Stomach (tissue), 9 donors: ENCODE results near the gene KIAA1586. TPM values are rescaled to one million over a fixed set of nuclear protein-coding genes. Genes with fewer than 3 reads are reported as not detected.
"Not testable (repeated sequence)": the region's sequence is repeated elsewhere in the genome, so short reads cannot be mapped to it uniquely, and the experiment has no call there.

Experiments used
- DNase-seq, 2 donors: peaks; one replicate each; pipeline versions ENCODE4 v3.0.0 to v3.0.0-alpha.2; 2013 to 2019
- H3K27ac ChIP-seq, 5 donors: fragments of 200-600 bp in 4 of 5; sonication (generic) in 4 of 5; one replicate each; pipeline ENCODE4 v1.5.1; 2013 to 2019; ENCODE audit warnings: mild to moderate bottlenecking in 1 of 5, moderate library complexity in 1 of 5
- H3K27me3 ChIP-seq, 3 donors: fragments of 200-600 bp; sonication (generic); one replicate each; pipeline ENCODE4 v1.5.1; 2017 to 2019; ENCODE audit warnings: mixed run types in 1 of 3
- H3K36me3 ChIP-seq, 4 donors: fragments of 200-600 bp; sonication (generic); 1 replicate in 3 of 4; 2 replicates in 1 of 4; pipeline ENCODE4 v1.5.1; 2016 to 2019
- H3K4me1 ChIP-seq, 4 donors: fragments of 200-600 bp; sonication (generic); one replicate each; pipeline ENCODE4 v1.5.1; 2016 to 2019
- H3K4me3 ChIP-seq, 4 donors: fragments of 200-600 bp; sonication (generic) in 3 of 4; one replicate each; pipeline ENCODE4 v1.5.1; 2016 to 2019; ENCODE audit warnings: mild to moderate bottlenecking in 1 of 4
- H3K9me3 ChIP-seq, 4 donors: fragments of 200-600 bp; sonication (generic); one replicate each; pipeline ENCODE4 v1.5.1; 2016 to 2019
- EP300 ChIP-seq: sonication (generic); formaldehyde crosslinking; IDR thresholded peaks from one replicate; pipeline ENCODE4 v1.6.1; 2017; ENCODE audit warnings: antibody characterized with exemption
- POLR2A ChIP-seq, 4 donors: fragments of 450-650 bp; IDR thresholded peaks; one replicate each; pipeline ENCODE4 v1.6.1; 2016; ENCODE audit warnings: antibody characterized with exemption in 4 of 4, control low read depth in 2 of 4, mild to moderate bottlenecking in 1 of 4, moderate library complexity in 1 of 4
- POLR2AphosphoS5 ChIP-seq, 3 donors: sonication (generic); formaldehyde crosslinking; IDR thresholded peaks; one replicate each; pipeline ENCODE4 v1.6.1; 2016; ENCODE audit warnings: antibody characterized with exemption in 3 of 3
- WGBS, 5 donors: extraction: QIAGEN DNeasy Blood & Tissue Kit in 3 of 5; methylation state at CpG; one replicate each; pipeline versions ENCODE4 v1.1.5 to v1.1.7; 2013 to 2018; 5-methylcytosine and 5-hydroxymethylcytosine counted together
- intact Hi-C: fragments of 100-400 bp; cut with DNase I; formaldehyde crosslinking; loops from one replicate; pipeline ENCODE4 v1.15.1; 2023; ENCODE audit warnings: low total_unique reads
- polyA plus RNA-seq, 3 donors: library from polyadenylated mRNA; stranded (reverse); fragments of 200-250 nt; gene quantifications; one replicate each; pipeline ENCODE4 v1.2.3, GENCODE V29; 2013
- total RNA-seq, 5 donors: library from RNA; depleted of rRNA; stranded (reverse); fragments of >200 nt; gene quantifications; one replicate each; pipeline versions ENCODE4 v1.1.0 to v1.2.3, GENCODE V29; 2014 to 2016
- TF ChIP-seq, protein P1 (sequence below), 7 experiments: fragments of 450-650 bp in 4 of 7; fragments of 200-600 bp in 3 of 7; sonication (generic) in 3 of 7; IDR thresholded peaks; one replicate each; pipeline ENCODE4 v1.5.1; 2016 to 2019; ENCODE audit warnings: antibody characterized with exemption in 7 of 7, control low read depth in 2 of 7, mild to moderate bottlenecking in 1 of 7
- donor health status: healthy with polysubstance abuse.
- donor health status: Bipolar disorder and iron deficiency.
- donor health status: healthy.

KIAA1586 gene
- total and polyA plus RNA-seq, 8 donors = 0.29 to 27.7 (median 4.2) TPM

DNA sequence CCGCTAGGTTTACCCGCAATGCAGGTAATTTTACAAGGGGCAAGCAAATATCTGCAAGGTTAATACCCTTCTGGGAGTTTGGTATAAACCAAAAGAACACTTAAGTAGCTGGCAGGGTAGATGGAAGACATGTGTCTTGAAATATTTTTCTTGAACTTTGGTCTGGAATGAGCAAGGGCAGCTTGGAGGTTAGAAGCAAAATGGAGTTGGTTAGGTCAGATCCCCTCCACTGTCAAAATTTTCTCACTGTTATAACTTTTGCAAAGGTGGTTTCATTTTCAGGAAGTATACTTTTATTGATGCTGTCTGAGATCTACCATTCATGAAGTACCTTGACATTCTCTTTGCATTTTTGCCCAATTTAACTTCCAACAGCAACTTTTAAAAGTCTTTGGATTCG lies 13.3 kb upstream of the KIAA1586 start:
- Histone ChIP-seq H3K27ac (no peak overlapping the region), H3K9me3 (no peaks in the 10 kb centered on the region), H3K4me3 (no peak overlapping the region), H3K36me3 (no peaks in the 10 kb centered on the region), H3K27me3 (peaks cover 0 to 6% (median 0%) of the 10 kb centered on the region in 3 donors), H3K4me1 (no peaks in the 10 kb centered on the region)
- TF ChIP-seq POLR2A (IDR thresholded peaks at IDR 0.05) = no peak
- no peak for TF ChIP-seq POLR2AphosphoS5 (IDR thresholded peaks at IDR 0.05)
- no peak for DNase-seq
- intact Hi-C loops = no loop called here
- WGBS, 5 donors = 83 to 92% (median 87%) methylated on average over 3 of the region's 3 CpGs

DNA sequence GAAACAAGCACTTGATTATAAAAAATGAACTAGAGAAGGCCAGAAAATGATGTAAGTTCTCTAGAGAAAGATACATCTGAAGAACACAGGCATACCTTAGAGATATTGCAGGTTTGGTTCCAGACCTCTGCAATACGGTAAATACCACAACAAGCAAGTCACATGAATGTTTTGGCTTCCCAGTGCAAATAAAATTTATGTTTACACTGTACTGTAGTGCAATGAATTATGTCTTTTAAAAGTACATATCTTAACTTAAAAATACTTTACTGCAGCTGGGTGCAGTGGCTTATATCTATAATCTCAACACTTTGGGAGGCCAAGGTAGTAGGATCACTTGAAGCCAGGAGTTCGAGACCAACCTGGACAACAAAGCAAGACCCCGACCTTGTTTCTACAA lies 10.9 kb upstream of the KIAA1586 start:
- H3K36me3 ChIP-seq = no peaks in the 10 kb centered on the region
- H3K27ac ChIP-seq = no peak overlapping the region
- no peak overlapping the region for H3K4me3 ChIP-seq
- no peak for DNase-seq
- H3K27me3 ChIP-seq = peaks cover 0 to 14% (median 0%) of the 10 kb centered on the region in 3 donors
- no peaks in the 10 kb centered on the region for H3K4me1 ChIP-seq
- TF ChIP-seq, protein P1, sequence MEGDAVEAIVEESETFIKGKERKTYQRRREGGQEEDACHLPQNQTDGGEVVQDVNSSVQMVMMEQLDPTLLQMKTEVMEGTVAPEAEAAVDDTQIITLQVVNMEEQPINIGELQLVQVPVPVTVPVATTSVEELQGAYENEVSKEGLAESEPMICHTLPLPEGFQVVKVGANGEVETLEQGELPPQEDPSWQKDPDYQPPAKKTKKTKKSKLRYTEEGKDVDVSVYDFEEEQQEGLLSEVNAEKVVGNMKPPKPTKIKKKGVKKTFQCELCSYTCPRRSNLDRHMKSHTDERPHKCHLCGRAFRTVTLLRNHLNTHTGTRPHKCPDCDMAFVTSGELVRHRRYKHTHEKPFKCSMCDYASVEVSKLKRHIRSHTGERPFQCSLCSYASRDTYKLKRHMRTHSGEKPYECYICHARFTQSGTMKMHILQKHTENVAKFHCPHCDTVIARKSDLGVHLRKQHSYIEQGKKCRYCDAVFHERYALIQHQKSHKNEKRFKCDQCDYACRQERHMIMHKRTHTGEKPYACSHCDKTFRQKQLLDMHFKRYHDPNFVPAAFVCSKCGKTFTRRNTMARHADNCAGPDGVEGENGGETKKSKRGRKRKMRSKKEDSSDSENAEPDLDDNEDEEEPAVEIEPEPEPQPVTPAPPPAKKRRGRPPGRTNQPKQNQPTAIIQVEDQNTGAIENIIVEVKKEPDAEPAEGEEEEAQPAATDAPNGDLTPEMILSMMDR (IDR thresholded peaks at IDR 0.05) = no peak
- TF ChIP-seq POLR2A (IDR thresholded peaks at IDR 0.05) (no peak), EP300 (no peak), POLR2AphosphoS5 (IDR thresholded peaks at IDR 0.05) (no peak)
- H3K9me3 ChIP-seq = no peaks in the 10 kb centered on the region
- intact Hi-C loops = no loop called here
- WGBS, 5 donors = 18 to 46% (median 25%) methylated on average over 3 of the region's 3 CpGs

DNA sequence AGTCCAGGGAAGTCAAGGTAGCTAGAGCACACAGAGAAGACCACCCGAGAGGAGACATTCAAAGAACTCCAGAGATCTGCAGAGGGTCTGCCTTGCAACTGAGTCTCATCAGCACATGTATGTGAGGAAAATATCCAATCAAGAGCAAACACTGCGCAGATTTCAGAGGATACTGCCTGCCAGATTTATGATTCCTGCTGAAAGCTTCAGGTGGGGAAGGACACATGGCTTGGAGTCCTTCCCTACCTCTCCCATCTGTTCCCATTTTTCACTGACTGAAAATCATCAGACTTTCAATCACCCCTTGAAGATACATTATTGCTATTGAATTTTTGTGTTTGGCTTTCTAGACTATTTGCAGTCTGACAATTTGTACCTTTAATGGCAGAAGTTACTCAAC lies 7.6 kb upstream of the KIAA1586 start:
- Histone ChIP-seq H3K4me1 (no peaks in the 10 kb centered on the region), H3K9me3 (no peaks in the 10 kb centered on the region), H3K27me3 (peaks cover 0 to 22% (median 0%) of the 10 kb centered on the region in 3 donors), H3K4me3 (no peak overlapping the region), H3K27ac (no peak overlapping the region), H3K36me3 (no peaks in the 10 kb centered on the region)
- no peak for TF ChIP-seq EP300
- TF ChIP-seq POLR2AphosphoS5 (IDR thresholded peaks at IDR 0.05) = no peak
- TF ChIP-seq, protein P1 (IDR thresholded peaks at IDR 0.05) = no peak
- DNase-seq = no peak
- intact Hi-C loops = no loop called here
- 84 to 97% (median 92%) methylated on average over 2 of the region's 2 CpGs for WGBS, 5 donors

DNA sequence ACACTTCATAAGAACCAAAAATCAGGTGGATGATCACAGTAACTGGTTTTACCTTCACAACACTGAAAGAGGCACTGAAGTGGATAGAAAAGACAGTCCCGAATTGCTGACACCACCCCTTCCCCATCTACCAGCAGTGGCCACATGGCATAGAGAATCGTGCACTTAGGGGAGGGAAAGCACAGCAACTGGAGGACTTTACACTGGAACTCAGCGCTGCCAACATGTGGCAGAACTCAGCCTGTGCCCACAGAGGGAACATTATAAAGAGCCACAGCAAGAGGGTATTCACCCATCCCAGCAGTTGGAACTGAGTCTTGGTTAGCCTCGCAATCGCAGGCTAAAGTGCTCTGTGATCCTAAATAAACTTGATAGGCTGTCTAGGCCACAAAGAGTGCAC lies 6.5 kb upstream of the KIAA1586 start:
- 75 to 80% (median 77%) methylated on average over 4 to 5 of the region's 5 CpGs for WGBS, 5 donors
- intact Hi-C loops = no loop called here

DNA sequence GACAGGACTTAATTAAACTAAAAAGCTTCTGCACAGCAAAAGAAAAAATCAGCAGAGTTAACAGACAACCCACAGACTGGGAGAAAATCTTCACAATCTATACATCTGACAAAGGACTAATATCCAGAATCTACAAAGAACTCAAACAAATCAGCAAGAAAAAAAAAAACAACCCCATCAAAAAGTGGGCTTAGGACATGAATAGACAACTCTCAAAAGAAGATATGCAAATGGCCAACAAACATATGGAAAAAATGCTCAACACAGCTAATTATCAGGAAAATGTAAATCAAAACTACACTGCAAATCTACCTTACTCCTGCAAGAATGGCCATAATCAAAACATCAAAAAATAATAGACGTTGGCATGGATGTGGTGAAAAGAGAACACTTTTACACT lies 2.4 kb upstream of the KIAA1586 start:
- Histone ChIP-seq H3K27me3 (peaks cover 0 to 16% (median 0%) of the 10 kb centered on the region in 3 donors), H3K4me1 (peaks cover 6 to 13% (median 10%) of the 10 kb centered on the region in 4 donors)
- H3K27ac ChIP-seq, H3K36me3 ChIP-seq, H3K4me3 ChIP-seq, intact Hi-C loops, DNase-seq, H3K9me3 ChIP-seq: not testable (repeated sequence)
- WGBS, 5 donors = 81 to 86% (median 82%) methylated on average over 1 of the region's 1 CpG

More for the DNA sequence above, 6.5 kb upstream of the KIAA1586 start:
- Histone ChIP-seq H3K4me1 (no peaks in the 10 kb centered on the region), H3K27me3 (peaks cover 0 to 22% (median 0%) of the 10 kb centered on the region in 3 donors), H3K9me3 (no peaks in the 10 kb centered on the region), H3K27ac (no peak overlapping the region), H3K4me3 (no peak overlapping the region), H3K36me3 (no peaks in the 10 kb centered on the region)
- TF ChIP-seq, protein P1 (IDR thresholded peaks at IDR 0.05) = no peak
- no peak for TF ChIP-seq EP300
- no peak for TF ChIP-seq POLR2A (IDR thresholded peaks at IDR 0.05)
- no peak for TF ChIP-seq POLR2AphosphoS5 (IDR thresholded peaks at IDR 0.05)
- no peak for DNase-seq
